ENCODE measurements around the gene MED9. TPM values are rescaled to one million over a fixed set of nuclear protein-coding genes. Genes with fewer than 3 reads are reported as not detected.

Gene MED9
- polyA plus RNA-seq, 1 donor from 2014 or later: 25.1 TPM

GRCh38 chr17:17445296-17445924 is 31.4 kb upstream of the MED9 start:
- H3K27me3 ChIP-seq (ENCODE audit: insufficient read depth, low read depth, low read length): no peaks in the 10 kb centered on the region
- H3K4me2 ChIP-seq (ENCODE audit: low read length): no peak overlapping the region
- H3K9me3 ChIP-seq (ENCODE audit: low read length): no peaks in the 10 kb centered on the region
- no peak overlapping the region for H3K4me3 ChIP-seq (ENCODE audit: low read length)
- no peak overlapping the region for H3K27ac ChIP-seq (ENCODE audit: low read length)
- H3F3A ChIP-seq (ENCODE audit: insufficient read depth, low read length, poor library complexity, severe bottlenecking): no peaks in the 10 kb centered on the region
- H4K20me1 ChIP-seq (ENCODE audit: insufficient read depth): no peaks in the 10 kb centered on the region
- TF ChIP-seq POLR2AphosphoS5 (IDR thresholded peaks at IDR 0.05) (no peak), MXI1 (conservative IDR thresholded peaks at IDR 0.05; ENCODE audit: poor library complexity, severe bottlenecking) (no peak), REST (IDR thresholded peaks at IDR 0.05; ENCODE audit: borderline replicate concordance) (no peak)
- H2AFZ ChIP-seq (ENCODE audit: low read depth, low read length): no peak overlapping the region
- H3K9ac ChIP-seq (ENCODE audit: low read length): no peak overlapping the region
- no peaks in the 10 kb centered on the region for H3K79me2 ChIP-seq (replicated peaks; ENCODE audit: insufficient read depth, low read length)
- no peaks in the 10 kb centered on the region for H3K36me3 ChIP-seq (ENCODE audit: insufficient read depth, low read length)
- no peaks in the 10 kb centered on the region for H3K9me2 ChIP-seq (ENCODE audit: insufficient read depth, low read length)

DNA sequence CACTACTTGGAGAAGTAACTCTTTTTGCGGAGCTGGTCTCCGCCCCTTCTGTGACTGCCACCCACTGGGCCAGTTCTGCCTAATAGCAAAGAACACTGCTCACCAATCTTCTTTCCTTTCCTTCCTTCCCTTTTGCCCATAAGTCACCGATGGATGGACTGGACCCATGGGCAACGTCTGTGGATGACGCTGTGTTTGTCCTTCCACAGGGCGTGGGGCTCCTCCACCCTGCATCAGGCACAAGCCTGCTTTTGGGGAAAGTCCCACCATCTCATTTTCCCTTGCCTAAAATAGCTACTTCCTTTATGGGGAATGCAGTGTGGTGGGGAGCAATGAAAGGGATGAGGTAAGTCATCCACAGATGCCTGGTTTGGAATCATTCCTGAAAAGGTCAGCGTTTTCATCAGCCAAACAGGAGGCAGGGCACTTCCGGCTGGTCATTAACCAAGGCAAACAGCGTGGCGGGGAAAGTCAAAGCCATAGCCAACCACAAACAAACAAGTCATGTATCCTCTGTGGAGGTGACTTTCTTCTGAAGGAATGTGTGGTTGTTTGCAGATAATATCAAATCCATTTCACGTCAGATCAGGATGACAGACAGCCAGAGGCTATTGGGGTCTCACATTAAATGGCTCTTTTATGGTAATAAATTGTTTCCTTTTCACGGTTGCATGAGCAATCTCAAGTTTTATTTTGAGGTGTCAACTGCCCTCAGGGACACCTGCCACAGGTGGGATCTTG is 30.7 kb upstream of the MED9 start:
- H2AFZ ChIP-seq (ENCODE audit: low read depth, low read length): no peak overlapping the region
- no peaks in the 10 kb centered on the region for H3K9me3 ChIP-seq (ENCODE audit: low read length)
- no peaks in the 10 kb centered on the region for H4K20me1 ChIP-seq (ENCODE audit: insufficient read depth)
- no peaks in the 10 kb centered on the region for H3K27me3 ChIP-seq (ENCODE audit: insufficient read depth, low read depth, low read length)
- H3K9ac ChIP-seq (ENCODE audit: low read length): no peak overlapping the region
- H3K36me3 ChIP-seq (ENCODE audit: insufficient read depth, low read length): no peaks in the 10 kb centered on the region
- no peaks in the 10 kb centered on the region for H3K9me2 ChIP-seq (ENCODE audit: insufficient read depth, low read length)
- H3K4me3 ChIP-seq (ENCODE audit: low read length): no peak overlapping the region
- H3K27ac ChIP-seq (ENCODE audit: low read length): no peak overlapping the region
- no peaks in the 10 kb centered on the region for H3F3A ChIP-seq (ENCODE audit: insufficient read depth, low read length, poor library complexity, severe bottlenecking)
- H3K79me2 ChIP-seq (replicated peaks; ENCODE audit: insufficient read depth, low read length): no peaks in the 10 kb centered on the region
- no peak for TF ChIP-seq CTCF (IDR thresholded peaks at IDR 0.05; ENCODE audit: poor library complexity, severe bottlenecking)
- no peak overlapping the region for H3K4me2 ChIP-seq (ENCODE audit: low read length)

DNA sequence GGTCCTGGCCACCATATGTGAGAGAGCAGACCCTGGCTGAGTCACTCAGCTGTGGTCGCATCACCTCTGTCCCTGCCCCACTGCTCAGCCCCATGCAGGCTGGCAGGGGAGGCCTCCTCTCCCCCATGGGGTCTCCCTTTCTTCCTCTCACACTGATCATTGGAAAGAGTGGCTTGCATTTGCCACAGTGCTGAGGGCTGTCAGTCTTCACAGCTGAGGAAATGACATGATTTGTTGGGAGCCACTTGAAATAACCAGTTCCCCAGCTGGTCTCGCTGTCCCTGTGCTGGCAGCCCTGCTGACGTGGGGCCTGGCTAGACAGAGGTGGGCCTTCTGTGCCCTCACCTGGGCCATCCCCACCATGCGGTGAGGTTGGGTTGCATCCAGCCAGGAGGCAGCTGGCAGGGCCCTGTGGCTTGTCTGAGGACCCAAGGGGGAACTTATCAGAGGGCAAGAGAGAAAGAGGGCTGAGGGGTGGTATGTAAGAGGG is 30.1 kb upstream of the MED9 start:
- Histone ChIP-seq H2AFZ (ENCODE audit: low read depth, low read length) (no peak overlapping the region), H3F3A (ENCODE audit: insufficient read depth, low read length, poor library complexity, severe bottlenecking) (no peaks in the 10 kb centered on the region), H3K27ac (ENCODE audit: low read length) (no peak overlapping the region), H4K20me1 (ENCODE audit: insufficient read depth) (no peaks in the 10 kb centered on the region), H3K79me2 (replicated peaks; ENCODE audit: insufficient read depth, low read length) (no peaks in the 10 kb centered on the region), H3K36me3 (ENCODE audit: insufficient read depth, low read length) (no peaks in the 10 kb centered on the region), H3K9me2 (ENCODE audit: insufficient read depth, low read length) (no peaks in the 10 kb centered on the region), H3K4me2 (ENCODE audit: low read length) (no peak overlapping the region), H3K9ac (ENCODE audit: low read length) (no peak overlapping the region), H3K27me3 (ENCODE audit: insufficient read depth, low read depth, low read length) (no peaks in the 10 kb centered on the region), H3K9me3 (ENCODE audit: low read length) (no peaks in the 10 kb centered on the region), H3K4me3 (ENCODE audit: low read length) (no peak overlapping the region)
- TF ChIP-seq POLR2AphosphoS5 (IDR thresholded peaks at IDR 0.05) (no peak), MXI1 (conservative IDR thresholded peaks at IDR 0.05; ENCODE audit: poor library complexity, severe bottlenecking) (no peak), CTCF (IDR thresholded peaks at IDR 0.05; ENCODE audit: poor library complexity, severe bottlenecking) (no peak), EP300 (conservative IDR thresholded peaks at IDR 0.05; ENCODE audit: poor library complexity, severe bottlenecking) (no peak), SMC3 (conservative IDR thresholded peaks at IDR 0.05; ENCODE audit: poor library complexity) (no peak), TAF1 (IDR thresholded peaks at IDR 0.05; ENCODE audit: low read depth) (no peak), EZH2 (IDR thresholded peaks at IDR 0.05; ENCODE audit: borderline replicate concordance, insufficient read depth, low read length, poor library complexity, severe bottlenecking) (no peak), REST (IDR thresholded peaks at IDR 0.05; ENCODE audit: borderline replicate concordance) (no peak), RAD21 (conservative IDR thresholded peaks at IDR 0.05) (no peak)

Data from neural cell (in vitro differentiated cells).